ENCODE measurements around the gene SHB. TPM values are rescaled to one million over a fixed set of nuclear protein-coding genes. Genes with fewer than 3 reads are reported as not detected.

The SHB gene
- total RNA-seq, 2 experiments from 2014 or later, result 0.23 to 1.1 TPM

DNA sequence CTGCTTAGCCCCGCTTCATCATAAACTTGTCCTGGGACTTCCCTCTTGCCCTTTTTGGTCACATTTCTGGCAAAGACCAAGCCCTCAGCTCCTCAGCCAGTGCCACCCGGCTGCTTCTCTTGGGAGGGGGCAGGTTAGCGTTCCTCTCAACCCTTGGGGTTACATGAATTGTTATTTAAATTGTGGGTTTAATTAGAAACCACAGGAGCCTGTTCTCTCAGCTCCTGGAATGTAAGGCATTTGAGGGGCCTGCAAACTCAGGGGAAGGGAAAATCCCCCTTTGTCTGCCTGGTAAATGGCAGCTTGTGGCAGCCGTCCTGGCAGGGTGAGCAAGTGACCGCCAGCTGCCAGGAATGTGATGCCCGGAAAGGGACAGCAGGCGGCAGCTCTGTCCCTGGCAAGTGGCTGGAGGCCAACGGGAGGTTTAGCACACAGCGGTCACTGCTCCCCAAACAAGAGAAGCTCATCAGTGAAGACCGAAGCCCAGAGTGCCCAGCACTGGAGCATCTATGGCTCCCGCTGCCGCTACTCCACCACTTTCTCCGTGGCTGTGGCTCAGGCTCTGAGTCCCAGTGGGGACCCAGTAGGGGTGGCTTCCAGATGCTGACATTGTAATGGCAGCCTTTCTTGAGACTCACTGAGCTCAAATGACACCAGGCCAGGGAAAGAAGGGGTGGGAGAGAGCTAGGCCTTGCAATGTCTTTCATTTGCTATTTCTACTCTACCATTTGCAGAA is 51.7 kb downstream of the SHB start:
- Mint-ChIP-seq H3K27me3 (no peaks in the 10 kb centered on the region), H3K36me3 (no peaks in the 10 kb centered on the region), H3K27ac (no peak overlapping the region), H3K9me3 (ENCODE audit: low read depth) (no peaks in the 10 kb centered on the region), H3K4me1 (no peaks in the 10 kb centered on the region), H3K4me3 (no peak overlapping the region)
- CTCF ChIA-PET, result interaction anchor here (2.8 kb wide), 1 partner anchor 70 kb away, joined by 9 read pairs; no protein-coding TSS in a partner anchor
- ATAC-seq, result no peak
- DNase-seq, result no peak

DNA sequence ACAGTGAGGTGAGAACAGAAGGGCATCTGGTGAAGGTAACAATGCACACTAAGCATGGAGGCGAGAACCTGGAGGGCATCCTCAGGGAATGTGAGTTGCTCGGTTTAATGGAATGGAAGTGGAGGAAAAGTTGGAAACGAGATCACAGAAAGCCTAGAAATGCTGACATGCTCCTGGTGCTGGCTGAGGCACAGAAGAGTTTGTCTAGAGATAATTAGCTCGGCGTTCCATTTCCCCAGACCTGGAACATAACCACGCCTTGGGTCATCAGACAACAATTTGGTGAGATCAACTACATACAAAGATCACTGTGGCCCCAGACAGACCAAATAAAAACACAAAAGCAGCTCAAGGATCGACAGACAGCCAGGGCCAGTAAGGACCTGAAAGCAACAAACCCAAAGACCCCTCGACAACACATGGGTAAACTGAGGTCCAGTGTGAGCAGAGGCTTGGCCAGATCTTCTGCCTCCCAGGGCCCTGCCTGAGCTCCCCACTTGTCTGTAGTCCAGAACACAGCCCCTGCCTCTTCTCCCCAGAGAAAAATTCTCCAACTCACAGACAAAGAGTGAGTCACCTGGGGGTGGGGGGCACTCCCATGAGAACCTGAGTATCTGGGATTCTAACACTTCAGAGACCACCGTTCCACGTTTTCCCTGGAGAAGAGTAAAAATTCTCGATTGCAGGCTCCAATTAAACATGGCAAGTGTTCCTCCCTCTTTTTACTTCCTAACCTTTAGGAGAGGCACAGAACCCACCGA is 52.5 kb downstream of the SHB start:
- Mint-ChIP-seq H3K4me1 (no peaks in the 10 kb centered on the region), H3K9me3 (ENCODE audit: low read depth) (no peaks in the 10 kb centered on the region), H3K36me3 (no peaks in the 10 kb centered on the region), H3K27ac (no peak overlapping the region), H3K4me3 (no peak overlapping the region), H3K27me3 (no peaks in the 10 kb centered on the region)
- CTCF ChIA-PET, result interaction anchor here (2.8 kb wide), 1 partner anchor 71 kb away, joined by 9 read pairs; no protein-coding TSS in a partner anchor
- DNase-seq (no peak), ATAC-seq (no peak)

DNA sequence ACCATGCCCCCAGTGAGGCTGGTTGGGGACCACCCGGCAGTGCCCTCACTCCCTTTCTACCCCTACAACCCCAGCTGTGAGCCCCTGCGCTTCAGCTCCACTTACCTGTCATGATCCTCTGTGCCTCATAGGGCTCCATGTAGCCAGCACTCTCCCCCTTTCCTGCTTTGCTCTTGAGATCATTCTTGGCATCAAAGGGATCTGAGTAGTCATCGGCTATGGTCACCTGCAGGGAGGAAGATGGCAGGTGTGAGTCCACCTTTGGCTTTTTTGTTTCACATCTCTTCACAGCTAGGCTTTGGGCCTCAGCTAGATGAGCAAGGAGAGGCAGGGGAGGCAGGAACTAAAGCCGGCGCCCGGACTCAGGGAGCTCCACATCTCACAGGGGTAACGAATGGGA is 53.1 kb downstream of the SHB start:
- Mint-ChIP-seq H3K4me3 (no peak overlapping the region), H3K4me1 (no peaks in the 10 kb centered on the region), H3K27ac (no peak overlapping the region), H3K36me3 (no peaks in the 10 kb centered on the region), H3K9me3 (ENCODE audit: low read depth) (no peaks in the 10 kb centered on the region), H3K27me3 (no peaks in the 10 kb centered on the region)
- CTCF ChIA-PET, result interaction anchor here (2.8 kb wide), 1 partner anchor 72 kb away, joined by 9 read pairs; no protein-coding TSS in a partner anchor
- ATAC-seq (no peak), DNase-seq (no peak)

- CTCF ChIA-PET, result interaction anchor here (2.8 kb wide), 1 partner anchor 73 kb away, joined by 9 read pairs; no protein-coding TSS in a partner anchor
- Mint-ChIP-seq H3K4me1 (no peaks in the 10 kb centered on the region), H3K27me3 (no peaks in the 10 kb centered on the region), H3K9me3 (ENCODE audit: low read depth) (no peaks in the 10 kb centered on the region), H3K27ac (no peak overlapping the region), H3K36me3 (no peaks in the 10 kb centered on the region), H3K4me3 (no peak overlapping the region)
- DNase-seq (no peak), ATAC-seq (no peak)
Observed at GRCh38 chr9:38015266-38015665, 53.8 kb downstream of the SHB start.

GRCh38 chr9:38012767-38013450 is 56.1 kb downstream of the SHB start:
- CTCF ChIA-PET, result no interaction called here
- DNase-seq (no peak), ATAC-seq (no peak)
- no peak overlapping the region for H3K4me3 Mint-ChIP-seq
- H3K36me3 Mint-ChIP-seq, result no peaks in the 10 kb centered on the region
- H3K4me1 Mint-ChIP-seq, result peaks cover 13% of the 10 kb centered on the region
- no peaks in the 10 kb centered on the region for H3K9me3 Mint-ChIP-seq (ENCODE audit: low read depth)
- H3K27me3 Mint-ChIP-seq, result no peaks in the 10 kb centered on the region
- no peak overlapping the region for H3K27ac Mint-ChIP-seq

GRCh38 chr9:38011991-38012390 is 57.0 kb downstream of the SHB start:
- Mint-ChIP-seq H3K27ac (no peak overlapping the region), H3K36me3 (no peaks in the 10 kb centered on the region), H3K4me3 (no peak overlapping the region), H3K27me3 (no peaks in the 10 kb centered on the region), H3K9me3 (ENCODE audit: low read depth) (no peaks in the 10 kb centered on the region), H3K4me1 (peaks cover 22% of the 10 kb centered on the region)
- CTCF ChIA-PET, result interaction anchor here (1.2 kb wide), 1 partner anchor 13 kb away, joined by 4 read pairs; no protein-coding TSS in a partner anchor
- DNase-seq, result no peak
- ATAC-seq, result no peak

DNA sequence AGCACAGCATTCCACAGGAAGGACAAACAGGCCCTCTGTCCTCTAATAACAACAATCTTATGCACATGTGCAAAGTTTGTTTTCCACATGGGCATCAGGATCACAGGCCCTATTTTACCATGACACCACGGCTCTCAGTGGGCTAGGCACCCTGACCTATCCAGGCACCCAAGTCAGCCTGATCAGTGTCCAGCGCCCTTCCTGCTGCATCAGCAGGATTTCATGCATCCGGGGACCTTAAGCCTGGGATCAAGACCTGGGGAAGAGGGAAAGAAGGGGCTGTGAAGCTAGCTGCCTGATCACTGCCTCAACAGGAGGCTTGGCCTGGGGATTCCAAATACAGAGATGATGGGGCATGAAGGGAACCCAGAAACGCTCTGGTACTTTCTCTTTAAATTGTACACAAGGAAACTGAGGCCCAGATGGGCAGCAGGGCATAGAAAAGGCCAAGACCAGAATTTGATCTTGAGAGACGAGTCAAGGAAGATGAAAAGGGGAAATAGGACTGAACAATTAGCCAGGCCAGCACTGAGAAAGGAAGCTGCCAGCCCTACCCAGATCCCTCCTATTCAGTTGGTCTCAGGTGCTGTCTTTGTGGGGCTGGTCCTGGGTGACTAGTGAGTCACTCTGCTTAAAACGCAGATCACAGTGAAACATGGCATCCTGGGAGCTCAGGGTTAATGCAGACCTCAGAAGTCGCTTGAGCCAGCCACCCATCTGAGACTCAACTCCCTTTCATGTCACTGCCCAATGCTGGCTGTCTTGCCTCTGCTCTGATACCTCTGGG is 57.9 kb downstream of the SHB start:
- no peaks in the 10 kb centered on the region for H3K27me3 Mint-ChIP-seq
- H3K4me1 Mint-ChIP-seq, result peaks cover 23% of the 10 kb centered on the region
- CTCF ChIA-PET, result interaction anchor here (1.2 kb wide), 1 partner anchor 13 kb away, joined by 4 read pairs; no protein-coding TSS in a partner anchor
- no peaks in the 10 kb centered on the region for H3K9me3 Mint-ChIP-seq (ENCODE audit: low read depth)
- DNase-seq (no peak), ATAC-seq (no peak)
- no peak overlapping the region for H3K27ac Mint-ChIP-seq
- H3K4me3 Mint-ChIP-seq, result no peak overlapping the region
- no peaks in the 10 kb centered on the region for H3K36me3 Mint-ChIP-seq

GRCh38 chr9:38009990-38010389 is 59.0 kb downstream of the SHB start:
- ATAC-seq (no peak), DNase-seq (no peak)
- Mint-ChIP-seq H3K27me3 (no peaks in the 10 kb centered on the region), H3K9me3 (ENCODE audit: low read depth) (no peaks in the 10 kb centered on the region), H3K4me3 (no peak overlapping the region), H3K27ac (no peak overlapping the region), H3K4me1 (peaks cover 27% of the 10 kb centered on the region), H3K36me3 (no peaks in the 10 kb centered on the region)
- CTCF ChIA-PET, result no interaction called here

GRCh38 chr9:38009035-38009501 is 60.0 kb downstream of the SHB start:
- H3K36me3 Mint-ChIP-seq, result no peaks in the 10 kb centered on the region
- no peak for ATAC-seq
- peak overlapping the region; percentile 75 for H3K27ac Mint-ChIP-seq
- H3K27me3 Mint-ChIP-seq, result no peaks in the 10 kb centered on the region
- H3K9me3 Mint-ChIP-seq (ENCODE audit: low read depth), result no peaks in the 10 kb centered on the region
- CTCF ChIA-PET, result interaction anchor here (0.9 to 1.5 kb wide), 5 partner anchors 14 to 95 kb away, joined by 3 to 4 read pairs (median 4); no protein-coding TSS in a partner anchor
- H3K4me3 Mint-ChIP-seq, result no peak overlapping the region
- DNase-seq, result no peak
- peaks cover 27% of the 10 kb centered on the region for H3K4me1 Mint-ChIP-seq

GRCh38 chr9:38008168-38009034 is 60.6 kb downstream of the SHB start:
- ATAC-seq, result peak; percentile 66
- peak; percentile 77 for DNase-seq
- H3K9me3 Mint-ChIP-seq (ENCODE audit: low read depth), result no peaks in the 10 kb centered on the region
- CTCF ChIA-PET, result interaction anchor here (0.9 to 1.5 kb wide), 5 partner anchors 13 to 95 kb away, joined by 3 to 4 read pairs (median 4); no protein-coding TSS in a partner anchor
- H3K4me1 Mint-ChIP-seq, result peaks cover 30% of the 10 kb centered on the region
- H3K27ac Mint-ChIP-seq, result peak overlapping the region; percentile 75
- no peaks in the 10 kb centered on the region for H3K36me3 Mint-ChIP-seq
- H3K4me3 Mint-ChIP-seq, result no peak overlapping the region
- no peaks in the 10 kb centered on the region for H3K27me3 Mint-ChIP-seq

- Mint-ChIP-seq H3K4me1 (peaks cover 44% of the 10 kb centered on the region), H3K4me3 (no peak overlapping the region), H3K27ac (peak overlapping the region; percentile 34), H3K9me3 (ENCODE audit: low read depth) (no peaks in the 10 kb centered on the region), H3K36me3 (no peaks in the 10 kb centered on the region), H3K27me3 (no peaks in the 10 kb centered on the region)
- ATAC-seq (no peak), DNase-seq (no peak)
- CTCF ChIA-PET, result no interaction called here
Observed at GRCh38 chr9:38007016-38007415, 62.0 kb downstream of the SHB start.

DNA sequence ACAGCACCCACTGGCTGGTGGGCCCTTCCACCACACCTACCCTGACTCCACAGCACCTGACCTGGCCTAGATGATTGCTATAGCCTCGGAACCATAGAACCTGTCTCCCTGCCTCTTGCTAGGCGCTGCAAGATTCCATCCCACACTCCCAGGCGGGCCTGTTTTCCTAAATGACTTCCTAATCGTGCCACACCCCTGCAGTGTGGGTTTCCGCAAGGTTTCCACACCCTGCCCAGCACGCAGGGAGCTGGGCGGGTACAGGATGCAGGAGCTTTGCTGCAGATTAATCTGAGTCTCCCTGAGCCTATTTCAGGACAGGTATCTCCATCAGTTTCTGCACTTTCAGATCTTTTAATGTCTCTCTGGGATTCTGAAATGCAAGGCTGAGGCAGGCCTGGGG is 62.9 kb downstream of the SHB start:
- DNase-seq, result no peak
- Mint-ChIP-seq H3K9me3 (ENCODE audit: low read depth) (no peaks in the 10 kb centered on the region), H3K27me3 (no peaks in the 10 kb centered on the region), H3K36me3 (no peaks in the 10 kb centered on the region), H3K4me1 (peaks cover 51% of the 10 kb centered on the region), H3K4me3 (no peak overlapping the region), H3K27ac (no peak overlapping the region)
- ATAC-seq, result no peak
- CTCF ChIA-PET, result no interaction called here
